ENCODE data around the gene CSF3R. TPM values are rescaled to one million over a fixed set of nuclear protein-coding genes. Genes with fewer than 3 reads are reported as not detected.
"Not testable (repeated sequence)": the region's sequence is repeated elsewhere in the genome, so short reads cannot be mapped to it uniquely, and the experiment has no call there.

Gene CSF3R
- total and polyA plus RNA-seq, 2 experiments from 2014 or later = not detected

- not testable (repeated sequence) for H3K27me3 Mint-ChIP-seq (ENCODE audit: insufficient read depth, low read depth, poor library complexity); H3K27ac Mint-ChIP-seq; DNase-seq (ENCODE audit: low spot score); H4K20me1 ChIP-seq (replicated peaks; ENCODE audit: insufficient read depth); H2AFZ ChIP-seq; H3K36me3 ChIP-seq (ENCODE audit: insufficient read depth); H3K4me3 Mint-ChIP-seq; H3K9me2 ChIP-seq (ENCODE audit: insufficient read depth); H3K4me1 ChIP-seq (ENCODE audit: insufficient read depth); H3K9me3 Mint-ChIP-seq; H3K4me3 ChIP-seq; H3K4me2 ChIP-seq; H3K27ac ChIP-seq (ENCODE audit: low read depth); H3K79me2 ChIP-seq (replicated peaks; ENCODE audit: insufficient read depth); ATAC-seq; H3K27me3 ChIP-seq (ENCODE audit: insufficient read depth); H3K36me3 Mint-ChIP-seq (ENCODE audit: low read depth); H3F3A ChIP-seq (replicated peaks; ENCODE audit: low read depth)
- peaks cover 12% of the 10 kb centered on the region for H3K4me1 Mint-ChIP-seq
Measured at GRCh38 chr1:36511220-36511619, 28.5 kb upstream of the CSF3R start.

- H3K36me3 Mint-ChIP-seq (ENCODE audit: low read depth) = no peaks in the 10 kb centered on the region
- no peak overlapping the region for H3K4me3 Mint-ChIP-seq
- ATAC-seq = no peak
- no peaks in the 10 kb centered on the region; the same call in 2 of the 3 replicates for H3K9me3 Mint-ChIP-seq
- no peaks in the 10 kb centered on the region for H3K36me3 ChIP-seq (ENCODE audit: insufficient read depth)
- H3K9me2 ChIP-seq (ENCODE audit: insufficient read depth) = no peaks in the 10 kb centered on the region
- no peak overlapping the region for H2AFZ ChIP-seq
- H3F3A ChIP-seq (replicated peaks; ENCODE audit: low read depth) = no peaks in the 10 kb centered on the region
- peaks cover 12% of the 10 kb centered on the region for H3K4me1 Mint-ChIP-seq
- no peaks in the 10 kb centered on the region for H3K4me1 ChIP-seq (ENCODE audit: insufficient read depth)
- H3K27me3 Mint-ChIP-seq (ENCODE audit: insufficient read depth, low read depth, poor library complexity) = peaks cover 7% of the 10 kb centered on the region
- H4K20me1 ChIP-seq (replicated peaks; ENCODE audit: insufficient read depth) = no peaks in the 10 kb centered on the region
- no peak for DNase-seq (ENCODE audit: low spot score)
- H3K27ac Mint-ChIP-seq = no peak overlapping the region
- no peak overlapping the region for H3K27ac ChIP-seq (ENCODE audit: low read depth)
- no peak overlapping the region for H3K4me3 ChIP-seq
- TF ChIP-seq CREB1 (CRISPR knock-in tag; IDR thresholded peaks at IDR 0.05; ENCODE audit: low read depth) = no peak
- peak in 1 of 2 experiments; percentile 28; a peak in 2 of 4 replicates for TF ChIP-seq CTCF (conservative IDR thresholded peaks at IDR 0.05; ENCODE audit: low read depth in 2 of 2)
- no peaks in the 10 kb centered on the region for H3K79me2 ChIP-seq (replicated peaks; ENCODE audit: insufficient read depth)
- no peaks in the 10 kb centered on the region for H3K27me3 ChIP-seq (ENCODE audit: insufficient read depth)
- no peak overlapping the region for H3K4me2 ChIP-seq
Measured at GRCh38 chr1:36510418-36510817, 27.7 kb upstream of the CSF3R start.

- peaks cover 2% of the 10 kb centered on the region; the same call in 1 of the 2 replicates for H3K27me3 ChIP-seq (ENCODE audit: insufficient read depth)
- ATAC-seq = no peak
Measured at GRCh38 chr1:36508257-36508656, 25.5 kb upstream of the CSF3R start.

More at GRCh38 chr1:36508257-36508656, 25.5 kb upstream of the CSF3R start:
- Histone ChIP-seq H2AFZ (no peak overlapping the region), H4K20me1 (replicated peaks; ENCODE audit: insufficient read depth) (no peaks in the 10 kb centered on the region), H3K36me3 (ENCODE audit: insufficient read depth) (no peaks in the 10 kb centered on the region), H3K27ac (ENCODE audit: low read depth) (no peak overlapping the region), H3K9me2 (ENCODE audit: insufficient read depth) (no peaks in the 10 kb centered on the region), H3K79me2 (replicated peaks; ENCODE audit: insufficient read depth) (no peaks in the 10 kb centered on the region), H3K4me2 (no peak overlapping the region), H3F3A (replicated peaks; ENCODE audit: low read depth) (no peaks in the 10 kb centered on the region), H3K4me3 (no peak overlapping the region), H3K4me1 (ENCODE audit: insufficient read depth) (no peaks in the 10 kb centered on the region)
- peaks cover 7% of the 10 kb centered on the region; the same call in 2 of the 3 replicates for H3K4me1 Mint-ChIP-seq
- peaks cover 7% of the 10 kb centered on the region for H3K27me3 Mint-ChIP-seq (ENCODE audit: insufficient read depth, low read depth, poor library complexity)
- H3K36me3 Mint-ChIP-seq (ENCODE audit: low read depth) = no peaks in the 10 kb centered on the region
- DNase-seq (ENCODE audit: low spot score) = no peak
- H3K4me3 Mint-ChIP-seq = no peak overlapping the region
- no peak overlapping the region for H3K27ac Mint-ChIP-seq
- no peak for TF ChIP-seq JUNB (IDR thresholded peaks at IDR 0.05; ENCODE audit: unreplicated experiment)
- no peaks in the 10 kb centered on the region; the same call in 2 of the 3 replicates for H3K9me3 Mint-ChIP-seq
